ENCODE results near the gene PPCS. TPM values are rescaled to one million over a fixed set of nuclear protein-coding genes. Genes with fewer than 3 reads are reported as not detected.

The PPCS gene
- 41.3 TPM for total RNA-seq

DNA sequence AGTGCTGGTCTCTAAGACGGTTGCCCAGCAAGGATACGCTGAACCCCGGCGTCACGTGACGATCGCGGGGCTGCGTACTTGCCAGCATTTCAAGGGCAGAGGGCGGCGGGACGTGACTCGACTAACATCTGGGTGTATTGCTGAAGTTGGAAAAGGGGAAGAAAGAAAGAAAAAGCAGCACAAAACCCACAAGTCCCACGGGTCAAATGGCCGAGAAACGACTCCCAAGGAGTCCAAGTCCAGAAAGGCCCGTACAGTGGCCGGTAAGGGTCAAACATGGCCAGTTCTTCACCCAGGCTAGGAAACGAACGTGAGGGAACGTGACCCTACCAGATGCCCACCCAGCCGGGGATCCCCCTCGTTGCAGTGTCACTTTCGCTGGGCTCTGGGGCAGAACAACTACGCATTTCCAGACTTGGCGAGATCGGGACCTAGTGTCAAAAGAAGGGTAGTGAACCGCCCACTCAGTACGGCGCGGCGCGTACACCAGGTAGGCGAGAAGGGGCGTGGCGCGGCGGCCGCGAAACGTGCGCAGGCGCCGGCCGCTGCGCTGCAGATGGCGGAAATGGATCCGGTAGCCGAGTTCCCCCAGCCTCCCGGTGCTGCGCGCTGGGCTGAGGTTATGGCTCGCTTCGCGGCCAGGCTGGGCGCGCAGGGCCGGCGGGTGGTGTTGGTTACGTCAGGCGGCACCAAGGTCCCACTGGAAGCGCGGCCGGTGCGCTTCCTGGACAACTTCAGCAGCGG is at the start of gene PPCS, which contains the start of gene ZMYND12:
PPCS (plus strand) TSS at position 534 of the 744 bp plus-strand sequence; CDS start at position 557, 23 bp downstream.
ZMYND12 (minus strand) TSS at position 13 of the 744 bp plus-strand sequence. CDS start 25 bp downstream, outside the sequence.
- peak; percentile 93 for DNase-seq (ENCODE audit: low spot score)
- ATAC-seq, result peak; percentile 96
- intact Hi-C loops (cut with DNase I), result no loop called here

DNA sequence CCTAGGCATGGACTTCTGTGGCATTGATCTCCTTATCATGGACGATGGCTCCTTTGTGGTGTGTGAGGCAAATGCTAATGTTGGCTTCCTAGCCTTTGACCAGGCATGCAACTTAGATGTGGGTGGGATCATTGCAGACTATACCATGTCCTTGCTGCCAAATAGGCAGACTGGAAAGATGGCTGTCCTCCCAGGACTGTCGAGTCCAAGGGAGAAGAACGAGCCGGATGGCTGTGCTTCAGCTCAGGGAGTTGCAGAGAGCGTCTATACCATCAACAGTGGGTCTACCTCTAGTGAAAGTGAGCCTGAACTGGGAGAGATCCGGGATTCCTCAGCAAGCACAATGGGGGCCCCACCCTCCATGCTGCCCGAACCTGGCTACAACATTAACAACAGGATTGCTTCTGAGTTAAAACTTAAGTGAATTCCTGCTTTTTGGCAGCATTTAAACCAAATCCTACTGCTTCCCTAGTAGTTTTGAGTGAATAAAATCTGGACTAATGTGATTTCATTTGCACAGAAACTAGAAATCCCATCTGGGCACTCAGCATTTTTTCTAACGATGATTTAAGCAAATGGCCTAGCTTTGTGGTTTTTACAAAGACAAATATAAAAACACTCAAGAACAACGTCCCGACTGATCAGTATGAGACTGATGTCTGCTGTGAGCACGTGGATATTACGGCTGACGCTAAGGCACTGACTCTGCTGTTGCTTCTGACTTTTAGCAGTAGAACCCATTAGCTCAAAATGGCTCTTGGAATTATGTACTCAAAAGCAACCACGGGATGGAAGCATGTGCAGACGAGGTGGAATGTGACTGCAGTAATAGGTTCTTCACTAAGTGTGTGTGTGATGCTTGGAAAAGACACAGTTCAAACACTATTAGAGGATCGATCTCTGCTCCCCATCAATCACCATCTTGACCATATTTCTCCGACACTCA is 41.5 kb upstream of the PPCS start:
- no peak for DNase-seq (ENCODE audit: low spot score)
- ATAC-seq, result no peak
- intact Hi-C loops (cut with DNase I), result no loop called here

DNA sequence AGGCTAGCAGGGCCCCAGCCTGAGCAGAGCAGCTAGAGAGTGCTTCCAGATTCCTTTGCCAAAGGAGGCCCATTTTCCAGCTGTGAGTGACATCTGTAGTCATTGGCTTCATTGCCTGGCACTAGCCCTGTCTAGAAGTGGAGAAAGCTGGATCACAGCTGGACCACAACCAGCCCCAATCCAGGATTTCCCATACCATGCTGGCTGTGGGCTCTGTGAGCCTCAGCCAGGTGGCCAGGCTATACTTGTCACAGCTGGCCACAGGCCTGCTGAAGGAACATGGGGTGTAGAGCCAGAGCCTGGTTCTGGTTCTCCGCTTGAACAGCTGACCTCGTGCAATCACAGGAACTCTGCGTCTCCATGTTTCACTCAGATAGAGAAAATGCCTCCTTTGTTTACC is 39.2 kb upstream of the PPCS start:
- intact Hi-C loops (cut with DNase I), result no loop called here
- ATAC-seq (no peak), DNase-seq (ENCODE audit: low spot score) (no peak)

DNA sequence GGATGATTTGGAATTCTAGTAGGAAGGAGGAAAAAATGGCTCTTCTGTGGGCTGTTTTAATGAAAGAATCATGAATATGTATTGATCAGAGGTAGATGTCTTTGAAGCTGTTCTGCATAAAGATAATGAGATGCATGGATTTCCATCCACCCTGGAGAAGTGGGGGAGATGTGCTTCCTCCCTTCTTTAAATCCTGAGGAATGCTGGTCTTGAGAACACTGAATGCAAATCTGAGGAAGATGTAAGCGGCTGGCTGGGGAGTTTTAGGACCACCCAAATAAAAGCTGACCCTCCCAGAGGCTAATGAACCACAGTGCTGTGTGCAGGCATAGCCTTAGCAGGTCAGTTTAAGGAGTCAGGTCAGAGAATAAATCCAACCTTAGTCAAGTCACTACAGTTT is 37.8 kb upstream of the PPCS start:
- DNase-seq (ENCODE audit: low spot score) (no peak), ATAC-seq (no peak)
- intact Hi-C loops (cut with DNase I), result no loop called here

DNA sequence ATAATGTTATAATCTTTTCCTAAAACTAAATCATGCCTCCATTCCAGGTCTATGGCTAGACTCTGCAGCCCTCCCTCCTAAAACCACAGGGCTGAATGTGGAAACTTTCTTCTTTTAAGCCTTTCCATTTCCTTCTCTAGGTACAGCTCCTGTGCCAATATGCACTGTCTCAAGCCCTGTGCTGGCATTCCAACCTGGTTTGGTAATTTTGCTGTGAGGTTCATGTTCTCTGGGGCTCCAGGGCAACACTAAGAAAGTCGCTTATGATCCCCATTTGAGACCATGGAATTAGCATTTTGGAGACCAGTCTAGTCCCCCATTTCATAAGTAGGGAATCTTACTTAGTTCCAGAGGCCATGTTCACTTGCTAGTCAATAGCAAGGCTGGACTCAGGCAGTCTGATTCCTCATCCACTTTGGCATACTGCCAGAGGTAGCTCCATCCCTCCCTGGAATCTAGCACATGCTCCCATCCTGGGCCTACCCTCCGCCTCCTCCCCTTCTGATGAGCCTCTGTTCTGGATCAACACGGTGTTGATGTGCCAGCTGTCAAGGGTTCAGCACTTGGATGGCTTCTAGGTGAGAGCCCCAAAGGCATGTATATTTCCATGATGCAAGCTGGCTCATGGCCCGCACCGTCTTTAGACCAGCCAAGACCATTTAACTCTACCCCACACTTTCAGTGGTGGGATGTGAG is 37.1 kb upstream of the PPCS start:
- intact Hi-C loops (cut with DNase I), result no loop called here
- ATAC-seq (peak; percentile 58), DNase-seq (ENCODE audit: low spot score) (no peak)

DNA sequence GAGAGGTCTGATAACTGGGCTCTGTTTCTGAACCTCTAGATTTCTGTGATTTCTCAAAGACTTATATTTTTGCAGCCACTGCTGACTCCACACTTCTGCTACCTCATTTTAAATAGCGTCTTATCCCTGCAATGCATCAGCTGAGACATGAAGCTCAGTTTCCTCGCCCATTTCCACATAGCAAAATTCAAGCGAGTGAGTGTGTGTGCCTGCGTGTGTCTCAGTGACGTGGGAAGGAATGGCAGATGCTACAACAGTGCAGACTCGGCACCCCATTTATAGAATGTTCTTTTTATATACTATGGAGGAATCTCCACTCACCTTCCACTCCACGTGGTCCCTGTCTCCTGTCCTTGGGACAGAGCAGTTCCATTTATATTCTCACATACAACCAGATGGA is 36.2 kb upstream of the PPCS start:
- no peak for DNase-seq (ENCODE audit: low spot score)
- no peak for ATAC-seq
- intact Hi-C loops (cut with DNase I), result no loop called here

DNA sequence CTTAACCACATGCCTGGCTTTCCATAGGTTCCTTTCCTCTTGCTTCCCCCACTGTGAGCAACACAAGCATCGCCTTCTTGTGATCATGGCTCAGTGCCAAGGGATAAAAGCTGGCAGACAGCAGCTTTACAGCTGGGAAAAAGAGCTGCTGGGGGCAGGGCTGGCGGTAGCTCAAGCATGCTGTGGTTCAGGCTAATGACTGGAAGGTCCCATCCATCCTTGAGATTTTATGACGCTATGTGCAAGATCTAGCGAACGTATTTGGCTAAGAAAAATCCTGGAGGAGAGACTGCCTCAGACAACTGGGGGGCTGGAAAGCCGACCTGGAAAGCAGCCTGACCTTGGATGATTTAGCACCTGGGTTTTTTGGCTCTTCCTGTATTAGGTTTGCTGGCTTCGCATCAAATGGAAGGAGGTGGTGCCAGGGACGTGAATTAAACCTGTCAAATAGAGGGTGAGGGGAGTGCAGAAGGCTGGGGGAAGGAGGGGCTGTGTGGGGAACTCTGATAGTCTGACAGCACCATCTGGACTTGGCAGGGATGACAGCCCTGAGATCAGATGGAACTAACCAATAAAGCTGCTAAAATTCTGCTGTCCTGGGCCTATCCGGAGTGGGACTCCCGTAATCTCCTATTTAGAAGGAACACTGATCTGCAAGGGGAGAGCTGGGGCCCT is 35.3 kb upstream of the PPCS start:
- intact Hi-C loops (cut with DNase I), result no loop called here
- peak; percentile 71 for ATAC-seq
- DNase-seq (ENCODE audit: low spot score), result no peak

DNA sequence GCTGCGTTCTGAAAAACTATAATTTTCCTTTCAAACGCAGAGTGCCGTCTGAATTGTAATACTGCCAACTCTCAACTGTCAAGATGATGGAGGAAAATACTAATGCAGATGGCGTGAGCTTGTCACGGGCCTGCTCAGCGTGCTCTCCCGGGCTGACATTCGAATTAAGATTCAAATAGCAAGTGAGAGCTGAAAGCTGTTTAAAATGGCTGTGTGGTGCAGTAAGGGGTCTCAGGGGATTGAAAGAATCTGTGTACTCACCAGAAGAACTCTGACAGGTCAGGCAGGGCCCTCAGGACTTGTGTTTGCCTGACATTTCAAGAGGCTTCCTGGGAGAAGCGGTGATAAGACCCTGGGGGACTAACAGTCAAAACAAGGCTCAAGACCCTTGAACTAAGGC is 33.6 kb upstream of the PPCS start:
- DNase-seq (ENCODE audit: low spot score) (no peak), ATAC-seq (no peak)
- intact Hi-C loops (cut with DNase I), result no loop called here

DNA sequence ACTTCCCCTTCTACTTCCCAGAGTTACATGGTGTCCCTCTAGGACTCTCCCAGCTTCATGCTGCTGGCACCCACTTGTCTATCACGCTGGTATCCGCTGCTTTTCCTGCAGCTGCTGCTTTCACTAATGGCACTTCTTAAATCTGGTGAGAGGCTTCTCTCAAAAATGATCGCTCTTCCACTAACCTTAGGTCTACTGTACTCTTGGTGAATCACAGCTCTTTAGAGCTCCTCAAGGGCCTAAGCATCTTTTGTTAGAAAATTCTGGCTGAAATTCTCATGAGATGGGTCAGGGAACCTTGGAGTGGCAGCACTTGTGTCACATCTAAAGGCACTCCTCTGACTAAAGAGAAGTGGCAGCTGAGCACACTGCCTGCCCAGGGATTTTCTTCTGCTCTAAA is 32.7 kb upstream of the PPCS start:
- DNase-seq (ENCODE audit: low spot score), result no peak
- ATAC-seq, result no peak
- intact Hi-C loops (cut with DNase I), result no loop called here

DNA sequence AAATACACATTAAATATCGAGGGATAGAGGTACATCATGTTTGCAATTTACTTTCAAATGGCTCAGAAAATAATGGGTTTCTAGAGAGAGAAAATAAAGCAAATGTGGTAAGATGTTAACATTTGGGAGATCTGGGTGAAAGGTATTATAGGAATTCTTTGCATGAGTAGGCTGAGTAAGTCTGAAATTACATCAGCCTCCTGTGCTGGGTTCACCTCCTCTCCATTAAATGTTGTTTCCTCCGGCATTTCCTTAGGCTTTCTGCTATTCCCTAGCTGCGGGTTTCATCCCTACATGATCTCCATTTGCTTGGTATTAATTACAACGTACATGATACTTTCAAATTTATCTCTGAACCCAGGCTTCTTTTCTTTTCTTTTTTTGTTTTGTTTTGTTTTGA is 32.1 kb upstream of the PPCS start:
- no peak for DNase-seq (ENCODE audit: low spot score)
- no peak for ATAC-seq
- intact Hi-C loops (cut with DNase I), result no loop called here

DNA sequence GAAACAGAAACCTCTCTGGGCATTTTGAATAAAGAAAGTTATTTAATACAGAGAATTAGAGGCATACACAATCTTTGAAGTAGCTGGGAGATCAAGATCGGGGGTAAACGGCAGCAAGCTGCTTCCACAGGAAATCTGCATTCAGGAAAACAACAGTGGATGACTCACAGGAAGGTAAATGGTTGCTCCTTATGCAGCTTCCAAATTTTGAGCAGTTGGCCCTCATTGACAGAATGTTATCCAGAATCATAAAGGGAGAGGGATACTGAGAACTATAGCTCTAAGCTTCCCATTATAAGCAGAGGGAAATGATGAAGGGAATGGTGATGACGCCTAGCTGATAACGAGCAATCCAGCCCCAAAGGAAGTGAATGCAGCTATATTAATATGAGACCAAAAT is 29.1 kb upstream of the PPCS start:
- intact Hi-C loops (cut with DNase I), result no loop called here
- ATAC-seq (no peak), DNase-seq (ENCODE audit: low spot score) (no peak)

DNA sequence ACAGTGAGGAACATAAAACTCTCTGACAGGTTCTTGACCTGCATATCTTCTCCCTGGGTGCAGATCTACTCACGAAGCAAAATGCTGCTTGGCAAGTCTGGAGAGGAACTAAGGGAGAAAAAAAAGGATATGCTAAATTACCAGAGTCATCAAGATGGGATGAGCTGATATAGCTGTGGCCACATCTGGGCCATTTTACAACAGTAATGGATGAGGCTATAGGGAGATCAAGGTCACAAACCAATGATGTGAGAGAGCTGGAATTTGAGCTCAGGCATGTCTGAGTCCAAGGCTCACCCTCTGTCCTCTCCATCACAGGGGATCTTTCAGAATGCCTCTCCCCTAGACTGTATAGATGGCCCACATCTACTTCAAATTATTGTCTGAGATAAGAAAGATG is 26.7 kb upstream of the PPCS start:
- intact Hi-C loops (cut with DNase I), result no loop called here
- no peak for ATAC-seq
- DNase-seq (ENCODE audit: low spot score), result no peak

DNA sequence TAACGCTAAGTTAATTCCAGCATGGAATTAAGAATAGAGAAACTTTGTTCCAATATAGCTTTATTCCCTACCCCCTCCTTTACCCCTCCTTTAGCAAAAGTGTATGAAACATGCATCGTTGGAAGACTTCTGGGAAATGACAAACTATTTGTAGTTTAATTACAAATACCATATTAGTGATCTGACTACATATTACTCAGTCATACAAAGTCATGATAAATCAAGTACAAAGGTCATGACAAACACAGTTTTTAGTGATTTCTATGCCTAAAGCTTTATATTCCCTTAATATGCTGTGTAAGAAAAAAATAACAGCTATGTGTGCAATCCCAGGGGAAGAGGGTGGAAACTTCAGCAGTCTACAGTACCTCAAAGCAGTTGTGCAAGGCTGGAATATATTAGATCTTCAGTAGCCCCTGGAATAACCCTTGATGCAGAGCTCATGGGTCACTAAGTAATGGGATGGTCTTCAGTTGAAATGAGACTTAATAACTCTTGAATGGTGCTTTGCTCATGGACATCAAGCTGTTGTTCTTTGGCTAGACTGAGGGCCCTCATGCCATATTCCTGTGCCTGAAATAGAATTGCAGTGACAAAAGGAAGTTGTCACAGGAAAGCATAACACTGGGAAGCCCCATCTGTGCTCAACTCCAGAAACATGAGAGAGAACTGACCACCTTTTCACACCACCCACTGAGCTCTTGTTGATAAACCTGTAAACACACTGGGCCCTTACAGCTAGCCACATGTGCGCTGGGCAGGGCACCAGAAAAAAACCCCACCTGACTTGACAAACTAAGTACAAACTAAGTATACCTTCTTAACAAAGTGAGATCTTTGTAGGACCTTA is 25.8 kb upstream of the PPCS start:
- DNase-seq (ENCODE audit: low spot score) (no peak), ATAC-seq (no peak)
- intact Hi-C loops (cut with DNase I), result no loop called here

DNA sequence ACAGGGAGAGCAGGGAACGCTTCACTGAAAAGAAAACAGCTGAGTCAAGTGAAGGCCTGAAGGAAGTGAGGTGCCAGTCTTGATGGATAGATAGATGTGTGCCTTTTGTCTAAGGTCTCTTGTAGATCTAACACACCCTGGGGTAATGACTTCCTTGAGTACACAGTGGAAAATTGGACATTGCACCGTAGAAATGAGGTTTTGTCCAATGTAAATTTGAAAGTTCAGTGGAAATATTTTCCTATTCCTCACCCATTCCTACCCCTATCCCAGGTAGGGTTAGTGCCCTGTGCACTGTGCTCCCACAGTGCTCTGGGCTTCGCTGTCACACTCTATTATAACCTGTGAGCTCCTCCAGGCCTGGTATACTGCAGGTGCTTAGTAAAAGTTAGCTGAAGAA is 24.8 kb upstream of the PPCS start:
- intact Hi-C loops (cut with DNase I), result no loop called here
- DNase-seq (ENCODE audit: low spot score) (no peak), ATAC-seq (no peak)

DNA sequence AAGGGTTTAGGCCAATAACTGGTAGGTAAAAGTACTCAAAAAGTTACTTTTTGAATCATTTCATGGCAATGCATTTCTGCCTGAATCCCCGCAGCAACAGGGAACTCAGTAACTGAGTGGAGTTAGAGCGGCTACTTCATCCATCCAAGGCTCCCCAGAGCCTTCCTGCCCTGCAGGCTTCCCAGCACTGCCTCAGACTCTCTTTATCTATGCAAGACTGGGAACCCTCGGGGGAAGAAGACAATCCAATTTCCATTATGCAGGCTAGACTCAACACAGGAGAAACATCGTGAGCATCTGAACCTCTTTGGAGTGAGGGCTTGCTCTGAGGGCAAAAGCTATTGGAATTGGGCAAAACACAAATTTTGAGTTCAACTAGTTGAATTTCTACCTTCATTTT is 23.6 kb upstream of the PPCS start:
- intact Hi-C loops (cut with DNase I), result no loop called here
- ATAC-seq, result no peak
- no peak for DNase-seq (ENCODE audit: low spot score)

DNA sequence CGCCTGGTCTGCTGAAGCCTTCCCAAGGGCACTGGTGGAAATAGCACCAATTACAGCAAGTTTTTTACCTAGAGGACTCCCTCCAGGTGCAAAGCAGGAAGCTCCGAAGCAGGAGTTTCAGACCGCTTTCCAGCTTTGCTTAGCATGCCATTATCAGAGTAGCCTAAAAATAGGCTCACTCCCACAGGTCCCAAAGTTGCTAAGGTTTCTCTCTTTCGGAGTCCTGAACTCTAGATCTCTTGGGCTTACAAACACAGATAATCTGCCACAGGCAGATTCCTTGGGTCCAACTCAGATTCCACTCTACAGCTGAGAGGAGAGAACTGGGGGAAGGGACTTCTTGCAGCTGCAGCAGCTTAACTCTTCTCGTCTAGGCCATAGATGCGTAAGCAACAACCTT is 23.0 kb upstream of the PPCS start:
- ATAC-seq (no peak), DNase-seq (ENCODE audit: low spot score) (no peak)
- intact Hi-C loops (cut with DNase I), result no loop called here

DNA sequence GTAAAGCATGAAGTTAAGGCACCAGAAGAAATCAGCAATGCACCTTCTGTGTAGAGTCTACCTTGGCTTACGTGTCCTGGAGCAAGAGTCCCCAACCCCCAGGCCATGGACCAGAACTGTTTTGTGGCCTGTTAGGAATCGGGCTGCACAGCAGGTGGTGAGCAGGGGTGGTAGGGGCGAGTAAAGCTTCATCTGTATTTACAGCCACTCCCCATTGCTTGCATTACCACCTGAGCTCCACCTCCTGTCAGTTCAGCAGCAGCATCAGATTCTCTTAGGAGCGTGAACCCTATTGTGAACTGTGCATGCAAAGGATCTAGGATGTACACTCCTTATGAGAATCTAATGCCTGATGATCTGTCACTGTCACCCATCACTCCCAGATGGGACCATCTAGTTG is 22.0 kb upstream of the PPCS start:
- ATAC-seq (no peak), DNase-seq (ENCODE audit: low spot score) (no peak)
- intact Hi-C loops (cut with DNase I), result no loop called here

DNA sequence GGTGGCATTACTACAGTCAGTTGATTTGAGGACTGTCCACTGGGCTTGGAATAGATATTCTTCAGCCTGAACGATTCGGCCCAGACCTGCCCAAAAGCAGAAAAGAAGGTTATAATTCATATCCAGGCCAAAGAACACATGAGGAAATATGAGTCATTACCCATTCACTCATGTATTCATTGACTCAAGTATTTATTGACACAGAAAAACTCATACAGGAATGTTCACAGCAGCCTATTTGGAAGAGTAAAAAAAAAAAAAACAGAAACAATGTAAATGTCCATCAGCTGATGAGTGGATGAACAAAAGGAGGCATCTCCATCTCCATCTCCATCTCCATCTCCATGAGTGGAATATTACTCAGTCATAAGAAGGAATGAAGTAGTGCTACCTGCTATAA is 16.4 kb upstream of the PPCS start:
- no peak for DNase-seq (ENCODE audit: low spot score)
- intact Hi-C loops (cut with DNase I), result no loop called here
- no peak for ATAC-seq

Measured in sciatic nerve (tissue), 2 donors.